Endothelial cell of umbilical vein (primary cell): ENCODE data around the gene SPTB. TPM values are rescaled to one million over a fixed set of nuclear protein-coding genes. Genes with fewer than 3 reads are reported as not detected.

Experiments
- BruUV-seq: library from RNA; stranded (reverse); fragments of 400-500 nt; replicated peaks from 2 replicates; lab custom pipeline; 2021; lab: Mats Ljungman, UMichigan
- CTCF ChIA-PET: fragments of 300-600, 350-600 bp; sonication (Branson Sonifier 250); formaldehyde crosslinking; loops from one replicate; lab custom pipeline; 2021; ENCODE audit warnings: antibody characterized with exemption, inconsistent platforms; lab: Charles Lee
- POLR2A ChIA-PET: fragments of 300-600, 350-600 bp; sonication (Branson Sonifier 250); formaldehyde crosslinking; loops from one replicate; lab custom pipeline; 2021; ENCODE audit warnings: antibody characterized with exemption, inconsistent platforms; lab: Charles Lee
- DNase-seq: peaks from one replicate; pipeline ENCODE4 v3.0.0-alpha.2; 2011; ENCODE audit warnings: low read depth, low spot score
- FAIRE-seq: peaks from 2 replicates; lab custom pipeline; 2011; peaks lifted over from hg19 to GRCh38; lab: Jason Lieb, UNC
- H2AFZ ChIP-seq: 2 replicates; pipeline ENCODE4 v1.6.0; 2012; ENCODE audit warnings: low read depth, low read length, control low read depth, inconsistent platforms
- H3K27ac ChIP-seq: 2 replicates; pipeline ENCODE4 v1.5.1; 2011; ENCODE audit warnings: low read depth, mild to moderate bottlenecking, control low read depth, low read length, moderate library complexity; ENCODE audit not compliant: insufficient read depth
- H3K27me3 ChIP-seq, 2 experiments: 2 replicates each; pipeline versions ENCODE4 v1.6.0 to v1.6.1; 2011; ENCODE audit warnings: low read length in 2 of 2, mixed read lengths in 1 of 2; ENCODE audit not compliant: control insufficient read depth in 2 of 2, insufficient read depth in 2 of 2
- H3K36me3 ChIP-seq, 2 experiments: 2 replicates in 1 of 2; 3 replicates in 1 of 2; pipeline ENCODE4 v1.5.1; 2011; ENCODE audit warnings: low read length in 2 of 2, mild to moderate bottlenecking in 1 of 2, moderate library complexity in 1 of 2; ENCODE audit not compliant: control insufficient read depth in 2 of 2, insufficient read depth in 2 of 2; ENCODE audit errors: extremely low read depth in 1 of 2
- H3K4me1 ChIP-seq: 3 replicates; pipeline ENCODE4 v1.5.1; 2011; ENCODE audit warnings: mild to moderate bottlenecking, low read length; ENCODE audit not compliant: control insufficient read depth, insufficient read depth; ENCODE audit errors: extremely low read depth
- H3K4me2 ChIP-seq: 2 replicates; pipeline ENCODE4 v1.6.1; 2011; ENCODE audit warnings: low read length, control low read depth, mixed read lengths; ENCODE audit not compliant: insufficient read depth
- H3K4me3 ChIP-seq, 3 experiments: fragments of 200-600 bp in 1 of 3; sonication (generic), shearing (Covaris generic) in 1 of 3; replicated peaks in 1 of 3; 2 replicates each; pipeline ENCODE4 v1.5.1; 2011 to 2016; ENCODE audit warnings: control low read depth in 3 of 3, low read length in 3 of 3, mild to moderate bottlenecking in 2 of 3, inconsistent platforms in 1 of 3, low read depth in 1 of 3, moderate library complexity in 1 of 3; ENCODE audit not compliant: insufficient read depth in 1 of 3
- H3K79me2 ChIP-seq: 2 replicates; pipeline ENCODE4 v1.6.0; 2012; ENCODE audit warnings: low read length, inconsistent platforms; ENCODE audit not compliant: control insufficient read depth, insufficient read depth
- H3K9ac ChIP-seq: replicated peaks from 2 replicates; pipeline ENCODE3; 2011; ENCODE audit warnings: low read length, control low read depth; ENCODE audit not compliant: insufficient read depth; ENCODE audit errors: extremely low read depth
- H3K9me1 ChIP-seq: replicated peaks from 3 replicates; pipeline ENCODE4 v1.6.0; 2011; ENCODE audit warnings: mild to moderate bottlenecking, low read length; ENCODE audit not compliant: control insufficient read depth, insufficient read depth; ENCODE audit errors: extremely low read depth
- H3K9me3 ChIP-seq: replicated peaks from 2 replicates; pipeline ENCODE4 v1.5.1; 2012; ENCODE audit warnings: low read length, inconsistent platforms; ENCODE audit not compliant: control insufficient read depth, insufficient read depth
- H4K20me1 ChIP-seq: replicated peaks from 2 replicates; pipeline ENCODE3; 2011; ENCODE audit warnings: mild to moderate bottlenecking, low read length; ENCODE audit not compliant: control insufficient read depth, insufficient read depth; ENCODE audit errors: extremely low read depth
- CTCF ChIP-seq, 2 donors: IDR thresholded peaks; 1 replicate in 1 of 2; 2 replicates in 1 of 2; pipeline ENCODE4 v1.5.1; 2011; ENCODE audit warnings: low read length in 2 of 2, mild to moderate bottlenecking in 2 of 2, moderate library complexity in 2 of 2, control low read depth in 1 of 2, inconsistent platforms in 1 of 2, low read depth in 1 of 2; ENCODE audit not compliant: insufficient read depth in 1 of 2; ENCODE audit errors: extremely low read depth in 1 of 2
- EZH2 ChIP-seq: IDR thresholded peaks from 2 replicates; pipeline ENCODE4 v1.6.1; 2012; ENCODE audit warnings: borderline replicate concordance, low read depth, mild to moderate bottlenecking, moderate library complexity, low read length, inconsistent platforms; ENCODE audit not compliant: severe bottlenecking
- FOS ChIP-seq: IDR thresholded peaks from 2 replicates; pipeline ENCODE4 v1.6.1; 2011; ENCODE audit warnings: mild to moderate bottlenecking, low read length, moderate library complexity, borderline replicate concordance; ENCODE audit not compliant: insufficient read depth
- GATA2 ChIP-seq: IDR thresholded peaks from 2 replicates; pipeline ENCODE4 v1.7.0; 2011; ENCODE audit warnings: low read depth, mild to moderate bottlenecking, moderate library complexity, mixed read lengths, low read length; ENCODE audit not compliant: insufficient read length, insufficient read depth
- JUN ChIP-seq: IDR thresholded peaks from 2 replicates; pipeline ENCODE4 v1.6.1; 2011; ENCODE audit warnings: borderline replicate concordance, low read depth; ENCODE audit not compliant: insufficient read length, insufficient read depth
- MAX ChIP-seq: IDR thresholded peaks from 2 replicates; pipeline ENCODE4 v1.6.1; 2011; ENCODE audit not compliant: insufficient read depth, insufficient read length
- MYC ChIP-seq: IDR thresholded peaks from one replicate; pipeline ENCODE4 v1.6.1; 2011; ENCODE audit warnings: mild to moderate bottlenecking, low read depth, low read length
- POLR2A ChIP-seq: IDR thresholded peaks from 2 replicates; pipeline ENCODE4 v1.6.1; 2012; ENCODE audit warnings: low read depth, mild to moderate bottlenecking, control low read depth, low read length
- POLR2AphosphoS5 ChIP-seq: IDR thresholded peaks from 2 replicates; pipeline ENCODE4 v1.6.1; 2012; ENCODE audit warnings: low read depth, mild to moderate bottlenecking, control low read depth, low read length, moderate library complexity; ENCODE audit not compliant: insufficient read depth
- dilution Hi-C: fragments of 300-500 bp; cut with MboI; formaldehyde crosslinking; loops from one replicate; pipeline ENCODE4 v1.15.0; 2019; ENCODE audit warnings: low sequenced_read_pairs; ENCODE audit not compliant: extremely low pct_ligation_motif_present
- intact Hi-C: fragments of 100-400 bp; cut with micrococcal nuclease; formaldehyde crosslinking; loops from one replicate; pipeline ENCODE4 v1.10.0; 2022
- polyA plus RNA-seq, 4 experiments: library from polyadenylated mRNA; depleted of rRNA in 3 of 4; stranded (reverse) in 3 of 4; unstranded in 1 of 4; fragments of >200 nt; gene quantifications; 2 replicates each; pipeline versions ENCODE4 v1.2.1 to v1.2.3, GENCODE V29; 2011 to 2012; ENCODE audit warnings: missing spikeins in 1 of 4
- total RNA-seq: library from RNA; stranded (reverse); gene quantifications from 2 replicates; pipeline ENCODE4 v1.2.3, GENCODE V29; 2021

The SPTB gene
- total and polyA plus RNA-seq, 2 donors (not counting 3 experiments of a cell fraction or from before 2014, with no cell fraction given): 0.03 to 0.07 TPM

- Histone ChIP-seq H3K4me3 (peak within 1 kb of the TSS; percentile 78 to 94 (median 84)), H3K4me1 (peaks cover 21% of the 10 kb centered on the region), H3K9me1 (no peaks in the 10 kb centered on the region), H2AFZ (peak within 1 kb of the TSS; percentile 76), H3K27me3 (peaks cover 19 to 35% of the 10 kb centered on the region in 2 experiments), H3K27ac (peak within 1 kb of the TSS; percentile 0), H3K79me2 (peaks cover 5% of the 10 kb centered on the region), H3K9ac (peak within 1 kb of the TSS; percentile 67), H3K4me2 (peak within 1 kb of the TSS; percentile 90), H4K20me1 (no peaks in the 10 kb centered on the region), H3K36me3 (no peaks in the 10 kb centered on the region), H3K9me3 (no peaks in the 10 kb centered on the region)
- TF ChIP-seq POLR2AphosphoS5 (peak; percentile 55), GATA2 (no peak)
- FAIRE-seq: peak; percentile 60
- peak; percentile 68 for DNase-seq
- ChIA-PET CTCF (interaction anchor here (0.9 to 1.7 kb wide), 11 partner anchors 10 to 164 kb away, joined by 3 to 9 read pairs (median 3); partner anchors contain the start of gene HSPA2), POLR2A (interaction anchor here (1.2 kb wide), 1 partner anchor 164 kb away, joined by 3 read pairs; the partner anchor contains the start of gene HSPA2)
- BruUV-seq: no TSS peak
- dilution Hi-C loops: no loop called here
- intact Hi-C loops: loop anchor here (2.0 kb wide), 1 partner anchor 59 kb away; no protein-coding TSS in a partner anchor
Observed at GRCh38 chr14:64704143-64704742, 175.5 kb downstream of the SPTB start, which contains the start of gene PLEKHG3. PLEKHG3 (plus strand) TSS chr14:64704424; CDS start chr14:64727632, 23,208 bp downstream.

- H2AFZ ChIP-seq: peak overlapping the region; percentile 76
- CTCF ChIA-PET: interaction anchor here (0.9 to 1.7 kb wide), 9 partner anchors 11 to 163 kb away, joined by 3 to 9 read pairs (median 3); partner anchors contain the start of gene HSPA2
- peak; percentile 10 for DNase-seq
- H4K20me1 ChIP-seq: no peaks in the 10 kb centered on the region
- H3K27ac ChIP-seq: no peak overlapping the region
- no peaks in the 10 kb centered on the region for H3K36me3 ChIP-seq
- FAIRE-seq: peak; percentile 43
- H3K4me2 ChIP-seq: peak overlapping the region; percentile 90
- peaks cover 2% of the 10 kb centered on the region for H3K79me2 ChIP-seq
- H3K9me1 ChIP-seq: no peaks in the 10 kb centered on the region
- H3K4me1 ChIP-seq: peaks cover 21% of the 10 kb centered on the region
- POLR2A ChIA-PET: no interaction called here
- intact Hi-C loops (loop anchor here (2.0 kb wide), 1 partner anchor 59 kb away; no protein-coding TSS in a partner anchor), dilution Hi-C loops (no loop called here)
- H3K27me3 ChIP-seq: peaks cover 26 to 41% of the 10 kb centered on the region in 2 experiments
- TF ChIP-seq FOS: no peak
- TF ChIP-seq GATA2: no peak
- TF ChIP-seq EZH2: no peak
- no peak for TF ChIP-seq CTCF (IDR thresholded peaks at IDR 0.05; ENCODE audit: extremely low read depth in 1 of 2, insufficient read depth in 1 of 2, low read depth in 1 of 2, low read length in 2 of 2)
- no peak for TF ChIP-seq MYC
- TF ChIP-seq JUN: no peak
- no peak for TF ChIP-seq POLR2A
- no peak for TF ChIP-seq POLR2AphosphoS5
- TF ChIP-seq MAX: no peak
- H3K9ac ChIP-seq: no peak overlapping the region
- H3K9me3 ChIP-seq: no peaks in the 10 kb centered on the region
- no TSS peak for BruUV-seq
- peak overlapping the region; percentile 78 to 94 (median 84) for H3K4me3 ChIP-seq
Observed at GRCh38 chr14:64703395-64704142, 176.1 kb downstream of the SPTB start.
